AG04450 (cell line): ENCODE results near the gene LGALSL. TPM values are rescaled to one million over a fixed set of nuclear protein-coding genes. Genes with fewer than 3 reads are reported as not detected.
A peak's percentile ranks its signal among the peaks of the same experiment; 100 is the strongest.

ENCODE experiments used
- CTCF ChIA-PET: fragments of 300-600, 350-600 bp; formaldehyde crosslinking; extraction: SDS; loops from one replicate; lab custom pipeline; 2022; ENCODE audit warnings: antibody characterized with exemption, inconsistent platforms; lab: Charles Lee
- POLR2A ChIA-PET: fragments of 350-600 bp; formaldehyde crosslinking; extraction: SDS; loops from one replicate; lab custom pipeline; 2021; ENCODE audit warnings: antibody characterized with exemption, inconsistent platforms; lab: Yijun Ruan, JAX
- DNase-seq: peaks from one replicate; pipeline ENCODE4 v3.0.0-alpha.2; 2011; ENCODE audit warnings: low read depth, low spot score
- H3K27ac ChIP-seq: one replicate; pipeline ENCODE4 v1.5.1; 2012; ENCODE audit warnings: low read depth, low read length, control low read depth
- H3K27me3 ChIP-seq: one replicate; pipeline ENCODE4 v1.6.0; 2012; ENCODE audit warnings: low read length; ENCODE audit not compliant: control insufficient read depth, insufficient read depth
- H3K4me3 ChIP-seq: 2 replicates; pipeline ENCODE4 v1.5.1; 2011; ENCODE audit warnings: mild to moderate bottlenecking, low read depth, low read length, control low read depth
- H3K9me3 ChIP-seq: 2 replicates; pipeline ENCODE4 v1.5.1; 2012; ENCODE audit warnings: low read length; ENCODE audit not compliant: control insufficient read depth, insufficient read depth
- polyA plus RNA-seq: library from polyadenylated mRNA; depleted of rRNA; stranded (reverse); fragments of >200 nt; gene quantifications from 2 replicates; pipeline ENCODE4 v1.2.3, GENCODE V29; 2011
- TF ChIP-seq, protein P1 (sequence below): IDR thresholded peaks from 2 replicates; pipeline ENCODE4 v1.5.1; 2011; ENCODE audit warnings: low read depth, low read length, control low read depth, inconsistent platforms

LGALSL gene
- polyA plus RNA-seq, 1 experiment = 0.56 TPM

DNA sequence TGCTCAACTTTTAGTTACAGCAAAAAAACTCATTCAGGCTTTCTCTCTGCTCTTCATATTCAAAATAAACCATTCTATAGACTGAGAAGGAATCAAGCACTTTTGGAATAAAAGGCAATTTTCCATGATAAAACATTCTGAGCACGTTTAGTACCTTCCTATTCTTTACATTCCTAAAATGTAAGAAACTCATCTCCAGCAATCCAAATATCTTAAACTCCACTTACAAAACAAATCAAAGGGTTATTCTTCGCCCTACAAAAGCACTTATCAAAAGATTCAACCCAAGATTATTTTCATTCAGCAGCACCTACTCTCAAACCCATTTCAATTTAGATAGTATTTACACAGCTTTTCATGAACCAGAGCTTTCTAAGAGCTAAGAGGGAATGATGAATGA lies 2.9 kb upstream of the LGALSL start:
- CTCF ChIA-PET = interaction anchor here (0.8 kb wide), 1 partner anchor 37 kb away, joined by 4 read pairs; no protein-coding TSS in a partner anchor
- peaks cover 5% of the 10 kb centered on the region for H3K9me3 ChIP-seq
- no peak overlapping the region for H3K27ac ChIP-seq
- POLR2A ChIA-PET = no interaction called here
- no peak overlapping the region for H3K4me3 ChIP-seq
- no peak for DNase-seq
- TF ChIP-seq, protein P1, sequence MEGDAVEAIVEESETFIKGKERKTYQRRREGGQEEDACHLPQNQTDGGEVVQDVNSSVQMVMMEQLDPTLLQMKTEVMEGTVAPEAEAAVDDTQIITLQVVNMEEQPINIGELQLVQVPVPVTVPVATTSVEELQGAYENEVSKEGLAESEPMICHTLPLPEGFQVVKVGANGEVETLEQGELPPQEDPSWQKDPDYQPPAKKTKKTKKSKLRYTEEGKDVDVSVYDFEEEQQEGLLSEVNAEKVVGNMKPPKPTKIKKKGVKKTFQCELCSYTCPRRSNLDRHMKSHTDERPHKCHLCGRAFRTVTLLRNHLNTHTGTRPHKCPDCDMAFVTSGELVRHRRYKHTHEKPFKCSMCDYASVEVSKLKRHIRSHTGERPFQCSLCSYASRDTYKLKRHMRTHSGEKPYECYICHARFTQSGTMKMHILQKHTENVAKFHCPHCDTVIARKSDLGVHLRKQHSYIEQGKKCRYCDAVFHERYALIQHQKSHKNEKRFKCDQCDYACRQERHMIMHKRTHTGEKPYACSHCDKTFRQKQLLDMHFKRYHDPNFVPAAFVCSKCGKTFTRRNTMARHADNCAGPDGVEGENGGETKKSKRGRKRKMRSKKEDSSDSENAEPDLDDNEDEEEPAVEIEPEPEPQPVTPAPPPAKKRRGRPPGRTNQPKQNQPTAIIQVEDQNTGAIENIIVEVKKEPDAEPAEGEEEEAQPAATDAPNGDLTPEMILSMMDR = no peak
- peaks cover 40% of the 10 kb centered on the region for H3K27me3 ChIP-seq

DNA sequence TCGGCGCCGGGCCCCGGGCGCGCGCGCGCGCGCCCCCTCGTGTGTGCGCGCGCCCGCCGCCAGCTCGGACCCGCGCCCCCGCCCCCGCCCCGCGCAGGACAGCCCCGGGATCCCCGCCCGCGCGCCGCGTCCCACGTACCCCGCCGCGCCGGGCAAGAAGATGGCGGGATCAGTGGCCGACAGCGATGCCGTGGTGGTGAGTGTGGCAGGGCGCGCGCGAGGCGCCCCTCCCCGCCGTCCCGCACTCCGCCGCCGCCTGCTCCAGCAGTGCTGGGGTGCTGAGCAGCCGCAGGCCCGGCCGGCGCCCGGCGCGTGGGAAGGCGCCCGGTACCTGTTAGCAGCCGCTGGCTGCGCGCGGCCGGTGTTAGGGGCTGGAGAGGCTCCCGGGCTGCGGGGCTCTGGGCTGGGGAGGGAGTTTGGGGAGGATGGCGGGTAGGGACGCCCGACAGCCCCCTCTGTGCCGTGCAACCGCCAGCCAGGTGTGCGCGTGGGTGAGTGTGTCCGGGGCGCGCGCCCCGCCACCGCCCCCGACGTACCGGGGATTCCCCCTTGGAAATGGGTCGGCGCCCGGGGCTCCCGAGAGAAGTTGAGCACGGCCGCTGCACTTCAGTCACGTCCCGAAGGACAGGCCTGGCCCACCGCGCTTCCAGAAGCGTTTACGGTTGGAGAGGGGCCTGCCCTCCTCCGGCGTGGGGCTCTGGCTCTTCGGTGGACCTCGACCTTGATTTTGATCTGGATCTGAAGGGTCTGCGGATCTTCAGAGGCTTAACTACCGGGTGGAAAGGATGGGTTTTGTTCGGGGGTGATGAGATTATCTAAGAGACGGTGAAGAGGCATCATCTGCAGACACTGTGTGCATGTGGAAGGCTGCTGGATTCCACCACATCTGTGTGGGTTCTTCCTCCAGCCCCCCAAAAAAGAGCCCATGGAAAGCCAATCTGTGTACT lies 697 bp downstream of the LGALSL start:
- Histone ChIP-seq H3K4me3 (peak overlapping the region; percentile 57), H3K9me3 (peaks cover 5% of the 10 kb centered on the region), H3K27me3 (peaks cover 45% of the 10 kb centered on the region), H3K27ac (no peak overlapping the region)
- DNase-seq = no peak
- CTCF ChIA-PET = interaction anchor here (2.2 to 3.3 kb wide), 2 partner anchors 34 to 123 kb away, joined by 7 to 16 read pairs; no protein-coding TSS in a partner anchor
- POLR2A ChIA-PET = no interaction called here
- TF ChIP-seq, protein P1 = no peak

DNA sequence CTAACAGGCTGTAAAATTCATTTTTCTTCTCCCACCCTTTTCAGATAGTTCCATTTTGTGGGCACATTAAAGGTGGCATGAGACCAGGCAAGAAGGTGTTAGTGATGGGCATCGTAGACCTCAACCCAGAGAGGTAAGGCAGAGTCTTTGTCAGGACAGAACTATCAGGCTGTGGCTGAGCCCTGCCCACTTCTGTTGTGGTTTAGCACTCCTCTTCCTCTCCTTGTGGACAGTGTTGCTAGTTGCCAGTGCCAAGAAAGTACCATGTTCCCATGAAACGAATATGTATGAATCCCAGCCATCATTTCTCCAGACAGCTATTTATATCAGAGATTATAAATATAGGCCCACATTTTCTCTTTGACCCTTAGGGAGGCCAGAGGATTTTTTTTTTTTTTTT lies 1.6 kb downstream of the LGALSL start:
- POLR2A ChIA-PET = no interaction called here
- Histone ChIP-seq H3K4me3 (no peak overlapping the region), H3K27me3 (peaks cover 45% of the 10 kb centered on the region), H3K27ac (no peak overlapping the region), H3K9me3 (peaks cover 5% of the 10 kb centered on the region)
- TF ChIP-seq, protein P1 = no peak
- DNase-seq = no peak
- CTCF ChIA-PET = interaction anchor here (2.2 to 3.3 kb wide), 2 partner anchors 33 to 124 kb away, joined by 7 to 16 read pairs; no protein-coding TSS in a partner anchor

DNA sequence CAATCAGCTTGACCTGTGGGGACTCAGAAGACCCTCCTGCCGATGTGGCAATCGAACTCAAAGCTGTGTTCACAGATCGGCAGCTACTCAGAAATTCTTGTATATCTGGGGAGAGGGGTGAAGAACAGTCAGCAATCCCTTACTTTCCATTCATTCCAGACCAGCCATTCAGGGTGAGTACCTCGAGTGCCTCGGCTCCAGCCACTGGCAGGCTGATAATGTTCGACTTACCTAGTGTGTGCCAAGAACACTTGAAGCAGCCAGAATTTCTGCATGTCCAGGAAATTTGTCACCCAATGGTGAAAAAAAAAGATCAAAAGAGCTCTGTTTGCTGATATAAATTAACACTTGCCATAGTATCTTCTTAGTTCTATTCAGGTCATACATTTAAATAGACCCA lies 2.3 kb downstream of the LGALSL start:
- CTCF ChIA-PET = interaction anchor here (2.2 to 3.3 kb wide), 2 partner anchors 32 to 124 kb away, joined by 7 to 16 read pairs; no protein-coding TSS in a partner anchor
- H3K4me3 ChIP-seq = no peak overlapping the region
- POLR2A ChIA-PET = no interaction called here
- peaks cover 42% of the 10 kb centered on the region for H3K27me3 ChIP-seq
- TF ChIP-seq, protein P1 = no peak
- no peak for DNase-seq
- peaks cover 5% of the 10 kb centered on the region for H3K9me3 ChIP-seq
- H3K27ac ChIP-seq = no peak overlapping the region

DNA sequence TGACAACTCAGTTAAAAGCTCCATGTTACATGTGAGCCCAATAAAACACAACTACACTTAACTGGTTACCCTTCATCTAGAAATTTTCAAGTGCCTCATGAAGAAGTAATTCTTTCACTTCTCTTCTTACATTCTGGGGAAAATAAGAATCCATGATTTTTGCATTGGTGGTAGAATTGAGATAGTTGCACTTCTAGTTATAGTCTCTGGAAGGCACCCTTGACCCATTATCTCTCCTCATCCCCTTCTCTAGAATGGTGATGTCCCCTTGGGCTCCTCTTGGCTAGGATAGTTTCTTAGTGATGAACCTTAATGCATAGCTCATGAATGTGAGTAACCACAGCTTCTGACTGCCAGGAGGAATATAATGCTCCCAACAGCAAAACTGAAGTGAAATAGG lies 3.6 kb downstream of the LGALSL start:
- CTCF ChIA-PET = interaction anchor here (0.8 to 3.3 kb wide), 3 partner anchors 31 to 431 kb away, joined by 3 to 16 read pairs (median 3); no protein-coding TSS in a partner anchor
- peaks cover 5% of the 10 kb centered on the region for H3K9me3 ChIP-seq
- POLR2A ChIA-PET = no interaction called here

More for the DNA sequence above, 3.6 kb downstream of the LGALSL start:
- DNase-seq = no peak
- TF ChIP-seq, protein P1 = no peak
- Histone ChIP-seq H3K27ac (no peak overlapping the region), H3K27me3 (peaks cover 31% of the 10 kb centered on the region), H3K4me3 (no peak overlapping the region)
